ENCODE data around the gene USP7.

DNA sequence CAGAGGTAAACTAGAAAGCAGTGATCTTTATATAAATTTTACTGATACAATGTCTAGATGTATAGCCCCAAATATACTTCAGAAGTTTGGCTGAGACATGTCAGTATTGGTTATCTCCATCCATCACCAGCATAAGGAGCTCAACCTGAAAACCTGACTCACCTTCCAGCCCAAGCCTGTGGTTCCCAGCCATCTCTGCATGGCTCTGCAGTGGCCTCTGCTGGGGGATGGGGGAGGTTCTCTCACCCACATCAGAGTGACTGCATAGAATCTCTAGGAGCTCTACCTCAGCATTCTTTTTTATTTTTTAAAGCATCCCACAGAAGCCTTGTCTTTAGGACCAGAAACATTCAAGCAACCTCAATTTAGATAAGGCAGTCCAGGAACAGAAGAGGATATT is 27.3 kb downstream of the USP7 start:
- TF ChIP-seq, protein P1, sequence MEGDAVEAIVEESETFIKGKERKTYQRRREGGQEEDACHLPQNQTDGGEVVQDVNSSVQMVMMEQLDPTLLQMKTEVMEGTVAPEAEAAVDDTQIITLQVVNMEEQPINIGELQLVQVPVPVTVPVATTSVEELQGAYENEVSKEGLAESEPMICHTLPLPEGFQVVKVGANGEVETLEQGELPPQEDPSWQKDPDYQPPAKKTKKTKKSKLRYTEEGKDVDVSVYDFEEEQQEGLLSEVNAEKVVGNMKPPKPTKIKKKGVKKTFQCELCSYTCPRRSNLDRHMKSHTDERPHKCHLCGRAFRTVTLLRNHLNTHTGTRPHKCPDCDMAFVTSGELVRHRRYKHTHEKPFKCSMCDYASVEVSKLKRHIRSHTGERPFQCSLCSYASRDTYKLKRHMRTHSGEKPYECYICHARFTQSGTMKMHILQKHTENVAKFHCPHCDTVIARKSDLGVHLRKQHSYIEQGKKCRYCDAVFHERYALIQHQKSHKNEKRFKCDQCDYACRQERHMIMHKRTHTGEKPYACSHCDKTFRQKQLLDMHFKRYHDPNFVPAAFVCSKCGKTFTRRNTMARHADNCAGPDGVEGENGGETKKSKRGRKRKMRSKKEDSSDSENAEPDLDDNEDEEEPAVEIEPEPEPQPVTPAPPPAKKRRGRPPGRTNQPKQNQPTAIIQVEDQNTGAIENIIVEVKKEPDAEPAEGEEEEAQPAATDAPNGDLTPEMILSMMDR (IDR thresholded peaks at IDR 0.05), result peak in 3 of 4 experiments; percentile 21 to 36 (median 23)
- TF ChIP-seq POLR2A (IDR thresholded peaks at IDR 0.05), result no peak

All from prostate gland (tissue), 2 donors.